ENCODE measurements around the gene EPO. TPM values are rescaled to one million over a fixed set of nuclear protein-coding genes. Genes with fewer than 3 reads are reported as not detected.

The EPO gene
- total RNA-seq, 1 experiment from 2014 or later = not detected

DNA sequence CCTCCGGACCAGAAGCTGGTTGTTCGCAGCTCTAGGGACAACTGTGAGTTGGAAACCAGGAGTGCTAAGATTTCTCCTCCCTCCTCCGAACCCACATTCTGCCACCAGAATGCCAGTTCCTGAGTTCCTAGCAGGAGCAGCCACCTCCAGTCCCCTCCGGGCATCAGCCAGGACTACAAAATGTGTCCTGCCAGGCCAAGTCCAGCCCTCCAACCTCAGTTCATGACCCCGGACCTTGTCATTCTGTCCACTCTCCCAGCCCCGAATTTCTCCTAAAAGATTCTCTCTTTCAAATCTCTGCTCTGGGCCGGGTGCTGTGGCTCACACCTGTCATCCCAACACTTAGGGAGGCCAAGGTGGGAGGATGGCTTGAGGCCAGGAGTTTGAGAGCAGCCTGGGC, 15.5 kb downstream of the EPO start:
- Histone ChIP-seq H3K4me1 (ENCODE audit: control insufficient read depth, insufficient read depth, low read length) (no peaks in the 10 kb centered on the region), H3K9me3 (ENCODE audit: control insufficient read depth, insufficient read depth, low read depth, low read length) (no peaks in the 10 kb centered on the region), H3K4me3 (ENCODE audit: low read depth in 2 of 2, low read length in 2 of 2) (no peak overlapping the region), H3K27ac (ENCODE audit: low read length) (no peak overlapping the region), H3K27me3 (ENCODE audit: control insufficient read depth, insufficient read depth, low read length) (no peaks in the 10 kb centered on the region), H3K36me3 (ENCODE audit: control insufficient read depth, insufficient read depth, low read length) (no peaks in the 10 kb centered on the region)
- ChIA-PET POLR2A (no interaction called here), CTCF (no interaction called here)
- no peak for ATAC-seq
- in situ Hi-C loops (cut with HindIII; ENCODE audit: low pct_unique_long_range_greater_than_20kb, low sequenced_read_pairs) (no loop called here), intact Hi-C loops (cut with micrococcal nuclease; ENCODE audit: unreplicated experiment) (no loop called here)
- BruUV-seq (replicated peaks) = no TSS peak
- no peak for TF ChIP-seq SIN3A (IDR thresholded peaks at IDR 0.05; ENCODE audit: borderline replicate concordance, insufficient read depth, low read depth, low read length)
- TF ChIP-seq, protein P1, sequence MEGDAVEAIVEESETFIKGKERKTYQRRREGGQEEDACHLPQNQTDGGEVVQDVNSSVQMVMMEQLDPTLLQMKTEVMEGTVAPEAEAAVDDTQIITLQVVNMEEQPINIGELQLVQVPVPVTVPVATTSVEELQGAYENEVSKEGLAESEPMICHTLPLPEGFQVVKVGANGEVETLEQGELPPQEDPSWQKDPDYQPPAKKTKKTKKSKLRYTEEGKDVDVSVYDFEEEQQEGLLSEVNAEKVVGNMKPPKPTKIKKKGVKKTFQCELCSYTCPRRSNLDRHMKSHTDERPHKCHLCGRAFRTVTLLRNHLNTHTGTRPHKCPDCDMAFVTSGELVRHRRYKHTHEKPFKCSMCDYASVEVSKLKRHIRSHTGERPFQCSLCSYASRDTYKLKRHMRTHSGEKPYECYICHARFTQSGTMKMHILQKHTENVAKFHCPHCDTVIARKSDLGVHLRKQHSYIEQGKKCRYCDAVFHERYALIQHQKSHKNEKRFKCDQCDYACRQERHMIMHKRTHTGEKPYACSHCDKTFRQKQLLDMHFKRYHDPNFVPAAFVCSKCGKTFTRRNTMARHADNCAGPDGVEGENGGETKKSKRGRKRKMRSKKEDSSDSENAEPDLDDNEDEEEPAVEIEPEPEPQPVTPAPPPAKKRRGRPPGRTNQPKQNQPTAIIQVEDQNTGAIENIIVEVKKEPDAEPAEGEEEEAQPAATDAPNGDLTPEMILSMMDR (IDR thresholded peaks at IDR 0.05) = no peak
- TF ChIP-seq, protein P2, sequence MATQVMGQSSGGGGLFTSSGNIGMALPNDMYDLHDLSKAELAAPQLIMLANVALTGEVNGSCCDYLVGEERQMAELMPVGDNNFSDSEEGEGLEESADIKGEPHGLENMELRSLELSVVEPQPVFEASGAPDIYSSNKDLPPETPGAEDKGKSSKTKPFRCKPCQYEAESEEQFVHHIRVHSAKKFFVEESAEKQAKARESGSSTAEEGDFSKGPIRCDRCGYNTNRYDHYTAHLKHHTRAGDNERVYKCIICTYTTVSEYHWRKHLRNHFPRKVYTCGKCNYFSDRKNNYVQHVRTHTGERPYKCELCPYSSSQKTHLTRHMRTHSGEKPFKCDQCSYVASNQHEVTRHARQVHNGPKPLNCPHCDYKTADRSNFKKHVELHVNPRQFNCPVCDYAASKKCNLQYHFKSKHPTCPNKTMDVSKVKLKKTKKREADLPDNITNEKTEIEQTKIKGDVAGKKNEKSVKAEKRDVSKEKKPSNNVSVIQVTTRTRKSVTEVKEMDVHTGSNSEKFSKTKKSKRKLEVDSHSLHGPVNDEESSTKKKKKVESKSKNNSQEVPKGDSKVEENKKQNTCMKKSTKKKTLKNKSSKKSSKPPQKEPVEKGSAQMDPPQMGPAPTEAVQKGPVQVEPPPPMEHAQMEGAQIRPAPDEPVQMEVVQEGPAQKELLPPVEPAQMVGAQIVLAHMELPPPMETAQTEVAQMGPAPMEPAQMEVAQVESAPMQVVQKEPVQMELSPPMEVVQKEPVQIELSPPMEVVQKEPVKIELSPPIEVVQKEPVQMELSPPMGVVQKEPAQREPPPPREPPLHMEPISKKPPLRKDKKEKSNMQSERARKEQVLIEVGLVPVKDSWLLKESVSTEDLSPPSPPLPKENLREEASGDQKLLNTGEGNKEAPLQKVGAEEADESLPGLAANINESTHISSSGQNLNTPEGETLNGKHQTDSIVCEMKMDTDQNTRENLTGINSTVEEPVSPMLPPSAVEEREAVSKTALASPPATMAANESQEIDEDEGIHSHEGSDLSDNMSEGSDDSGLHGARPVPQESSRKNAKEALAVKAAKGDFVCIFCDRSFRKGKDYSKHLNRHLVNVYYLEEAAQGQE (IDR thresholded peaks at IDR 0.05; ENCODE audit: insufficient read depth in 1 of 2, low read depth in 2 of 2, low read length in 1 of 2) = no peak
- TF ChIP-seq TCF7L2 (IDR thresholded peaks at IDR 0.05; ENCODE audit: low read depth, low read length) = no peak
- TF ChIP-seq POLR2AphosphoS5 (IDR thresholded peaks at IDR 0.05; ENCODE audit: low read depth, low read length) = no peak
- DNase-seq (ENCODE audit: low read depth, low spot score) = no peak

DNA sequence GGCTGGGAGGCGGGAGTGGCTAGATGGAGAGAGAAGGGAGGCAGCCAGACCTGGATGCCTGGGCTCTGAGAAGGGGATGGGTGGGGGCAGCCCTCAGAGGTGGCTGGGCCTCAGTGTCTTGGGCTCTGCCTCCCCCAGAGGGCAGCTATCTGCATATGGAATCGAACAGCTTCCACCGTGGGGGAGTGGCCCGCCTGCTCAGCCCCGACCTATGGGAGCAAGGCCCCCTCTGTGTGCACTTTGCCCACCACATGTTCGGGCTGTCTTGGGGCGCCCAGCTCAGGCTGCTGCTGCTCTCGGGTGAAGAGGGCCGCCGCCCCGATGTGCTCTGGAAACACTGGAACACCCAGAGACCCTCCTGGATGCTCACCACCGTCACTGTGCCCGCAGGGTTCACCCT, 16.4 kb downstream of the EPO start:
- DNase-seq (ENCODE audit: low read depth, low spot score) (no peak), ATAC-seq (no peak)
- no peak for TF ChIP-seq SIN3A (IDR thresholded peaks at IDR 0.05; ENCODE audit: borderline replicate concordance, insufficient read depth, low read depth, low read length)
- TF ChIP-seq POLR2AphosphoS5 (IDR thresholded peaks at IDR 0.05; ENCODE audit: low read depth, low read length) = no peak
- no peak for TF ChIP-seq TCF7L2 (IDR thresholded peaks at IDR 0.05; ENCODE audit: low read depth, low read length)
- TF ChIP-seq, protein P2 (IDR thresholded peaks at IDR 0.05; ENCODE audit: insufficient read depth in 1 of 2, low read depth in 2 of 2, low read length in 1 of 2) = no peak
- TF ChIP-seq, protein P1 (IDR thresholded peaks at IDR 0.05) = no peak
- no peak overlapping the region for H3K4me3 ChIP-seq (ENCODE audit: low read depth in 2 of 2, low read length in 2 of 2)
- in situ Hi-C loops (cut with HindIII; ENCODE audit: low pct_unique_long_range_greater_than_20kb, low sequenced_read_pairs) = no loop called here
- H3K9me3 ChIP-seq (ENCODE audit: control insufficient read depth, insufficient read depth, low read depth, low read length) = no peaks in the 10 kb centered on the region
- no peaks in the 10 kb centered on the region for H3K27me3 ChIP-seq (ENCODE audit: control insufficient read depth, insufficient read depth, low read length)
- intact Hi-C loops (cut with micrococcal nuclease; ENCODE audit: unreplicated experiment) = no loop called here
- ChIA-PET CTCF (no interaction called here), POLR2A (no interaction called here)
- H3K4me1 ChIP-seq (ENCODE audit: control insufficient read depth, insufficient read depth, low read length) = no peaks in the 10 kb centered on the region
- no TSS peak for BruUV-seq (replicated peaks)
- no peak overlapping the region for H3K27ac ChIP-seq (ENCODE audit: low read length)
- no peaks in the 10 kb centered on the region for H3K36me3 ChIP-seq (ENCODE audit: control insufficient read depth, insufficient read depth, low read length)

Data from Panc1 (cell line).